Hematopoietic multipotent progenitor cell treated with erythropoietin and hydrocortisone succinate and interleukin-3 and kit ligand, for 8 days (in vitro differentiated cells): ENCODE results near the gene TKTL1.
"Not testable (repeated sequence)": the region's sequence is repeated elsewhere in the genome, so short reads cannot be mapped to it uniquely, and the experiment has no call there.

Experiments used
- DNase-seq: peaks from one replicate; pipeline ENCODE4 v3.0.0-alpha.2; 2015

The TKTL1 gene

DNA sequence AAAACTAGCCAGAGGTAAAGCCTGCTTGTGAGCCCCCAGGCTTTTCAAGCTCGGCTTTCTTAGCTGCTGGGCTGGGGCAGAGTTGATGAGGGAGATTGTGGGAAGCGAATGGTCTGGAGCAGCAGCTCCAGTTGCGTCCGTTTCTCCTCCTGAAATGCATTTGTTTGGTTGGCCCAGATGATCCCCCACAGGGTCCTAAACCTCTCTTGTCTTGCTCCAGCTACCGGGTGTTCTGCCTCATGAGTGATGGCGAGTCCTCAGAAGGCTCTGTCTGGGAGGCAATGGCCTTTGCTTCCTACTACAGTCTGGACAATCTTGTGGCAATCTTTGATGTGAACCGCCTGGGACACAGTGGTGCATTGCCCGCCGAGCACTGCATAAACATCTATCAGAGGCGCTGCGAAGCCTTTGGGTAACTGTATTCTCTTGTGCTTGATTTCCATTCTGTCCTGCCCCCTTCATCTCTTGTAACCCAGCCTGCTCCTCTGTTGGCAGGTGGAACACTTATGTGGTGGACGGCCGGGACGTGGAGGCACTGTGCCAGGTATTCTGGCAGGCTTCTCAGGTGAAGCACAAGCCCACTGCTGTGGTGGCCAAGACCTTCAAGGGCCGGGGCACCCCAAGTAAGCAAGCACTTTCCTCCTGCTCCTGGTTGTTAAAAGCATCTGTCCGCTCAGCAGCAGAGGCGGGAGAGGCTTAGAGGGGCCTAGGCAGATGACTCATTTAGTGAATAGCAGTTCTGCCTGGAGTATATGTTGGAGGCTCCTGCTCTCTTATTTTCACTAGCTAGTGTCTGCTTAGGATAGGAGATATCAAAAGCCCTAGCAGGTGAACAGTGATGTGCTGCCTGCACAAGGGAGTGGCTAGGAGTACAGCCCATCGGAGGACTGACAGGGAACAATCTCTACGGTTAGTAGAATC lies 15.3 kb downstream of the TKTL1 start:
- no peak for DNase-seq

DNA sequence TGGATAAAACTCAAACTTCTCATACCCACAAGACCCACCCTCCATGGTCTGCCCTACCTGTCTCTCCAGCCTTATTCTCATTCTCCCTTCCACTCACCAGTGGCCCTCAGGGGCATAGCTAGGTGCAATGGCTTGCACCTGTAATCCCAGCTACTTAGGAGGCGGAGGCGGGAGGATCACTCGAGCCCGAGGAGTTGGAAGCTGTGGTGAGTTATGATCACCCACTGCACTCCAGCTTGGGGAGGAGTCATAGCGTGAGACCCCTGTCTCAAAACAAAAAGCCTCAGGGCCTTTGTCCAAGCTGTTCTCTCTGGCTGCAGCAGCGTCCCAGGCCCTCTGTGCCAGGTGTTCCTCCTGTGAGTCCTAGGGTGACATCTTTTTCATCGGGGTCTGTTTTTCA lies 16.5 kb downstream of the TKTL1 start:
- DNase-seq, result no peak

DNA sequence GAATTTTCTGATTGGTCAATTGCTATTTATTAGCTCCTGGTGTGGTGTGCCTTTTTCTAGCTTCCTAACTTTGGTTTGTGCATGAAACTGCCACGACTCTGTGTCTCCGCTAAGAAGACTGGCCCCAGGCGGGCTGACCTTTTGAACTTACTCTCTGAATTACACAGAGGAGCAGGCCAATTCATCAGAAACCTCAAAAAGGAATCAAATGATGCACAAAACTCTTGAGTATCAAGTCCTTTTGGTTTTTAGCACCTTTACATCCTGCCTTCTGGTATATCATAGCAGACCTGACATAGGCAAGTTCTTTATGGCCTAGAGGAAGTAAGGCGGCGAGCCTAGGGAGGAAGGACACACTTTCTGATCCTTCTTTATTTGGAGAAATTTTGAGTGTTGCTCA lies 17.6 kb downstream of the TKTL1 start:
- DNase-seq, result no peak

DNA sequence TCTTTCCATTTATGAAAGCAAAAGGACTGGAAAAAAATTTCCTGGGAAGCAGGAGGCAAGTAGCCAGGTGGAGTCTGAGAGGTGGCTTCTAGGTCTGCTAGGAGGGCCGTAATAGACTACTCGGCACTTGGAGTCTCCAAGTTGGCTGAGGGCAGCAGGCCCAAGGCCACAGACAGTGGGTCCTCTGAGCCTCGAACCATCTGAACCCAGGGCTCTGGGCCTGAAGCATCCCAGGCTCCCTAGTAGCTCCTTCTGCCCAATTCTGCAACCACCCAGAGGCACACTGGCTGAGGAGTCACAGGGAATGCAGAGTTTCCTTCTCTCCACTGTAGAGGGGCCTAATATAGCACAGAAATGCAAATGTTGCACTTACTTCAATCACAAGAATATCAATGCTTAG lies 19.8 kb downstream of the TKTL1 start:
- DNase-seq, result no peak

GRCh38 chrX:154317391-154317995 lies 21.9 kb downstream of the TKTL1 start:
- DNase-seq, result peak; percentile 4

GRCh38 chrX:154320406-154320805 lies 24.8 kb downstream of the TKTL1 start:
- DNase-seq, result no peak

DNA sequence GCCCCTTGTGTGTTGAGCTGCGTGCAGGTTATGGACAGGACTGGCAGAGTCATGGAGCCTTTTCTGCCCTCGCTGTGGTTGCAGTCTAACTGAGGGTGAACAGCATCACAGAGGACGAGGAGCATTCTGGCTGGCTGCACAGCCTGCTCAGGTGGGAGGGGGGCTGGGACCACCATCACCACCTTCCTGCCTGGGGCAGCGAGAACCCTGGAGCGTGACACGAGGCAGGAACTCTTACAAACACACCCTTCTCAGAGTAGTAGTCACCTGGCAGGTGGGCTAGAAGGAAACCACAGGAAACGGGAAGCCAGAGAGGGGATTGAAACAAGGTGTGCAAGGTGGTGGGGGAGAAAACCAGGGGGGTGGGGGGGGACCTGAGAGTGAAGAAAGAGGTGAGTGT lies 25.6 kb downstream of the TKTL1 start:
- no peak for DNase-seq

GRCh38 chrX:154321594-154321993 lies 26.0 kb downstream of the TKTL1 start:
- no peak for DNase-seq

DNA sequence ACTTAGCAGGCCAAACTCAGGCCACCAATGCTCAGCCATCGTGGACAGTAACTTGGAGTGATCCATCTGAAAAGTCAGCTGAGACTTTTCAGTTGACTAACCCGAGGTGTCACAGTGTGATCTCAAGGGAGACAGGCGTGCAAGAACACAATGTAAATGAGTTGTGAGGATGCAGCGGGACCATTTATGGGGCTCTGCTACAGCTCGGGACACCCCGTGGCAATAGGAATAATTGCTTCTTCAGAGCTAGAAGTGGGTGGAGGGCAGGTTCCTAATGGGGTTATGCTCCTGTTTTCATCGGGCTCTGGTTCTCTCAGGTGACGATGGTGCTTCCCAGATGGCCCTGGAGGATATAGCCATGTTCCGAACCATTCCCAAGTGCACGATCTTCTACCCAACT lies 27.3 kb downstream of the TKTL1 start:
- no peak for DNase-seq

- no peak for DNase-seq
Observed at GRCh38 chrX:154323537-154323936, 27.9 kb downstream of the TKTL1 start.

DNA sequence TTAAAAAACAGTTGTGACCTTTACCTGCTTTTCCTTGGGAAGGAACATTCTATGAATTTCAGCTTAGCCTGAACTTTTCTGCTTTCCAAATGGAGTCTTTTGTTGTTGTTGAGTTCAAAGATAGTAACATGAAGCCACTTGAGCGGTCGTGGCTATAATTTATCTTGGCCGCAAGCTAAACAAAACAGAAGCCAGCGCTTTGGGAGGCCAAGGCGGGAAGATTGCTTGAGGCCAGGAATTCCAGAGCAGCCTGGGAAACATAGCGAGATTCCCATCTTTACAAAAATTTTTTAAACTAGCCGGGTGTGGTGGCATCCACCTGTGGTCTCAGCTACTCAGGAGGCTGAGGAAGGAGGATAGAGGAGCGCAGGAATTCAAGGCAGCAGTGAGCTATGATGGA lies 29.9 kb downstream of the TKTL1 start:
- no peak for DNase-seq

GRCh38 chrX:154327038-154327820 lies 31.6 kb downstream of the TKTL1 start:
- no peak for DNase-seq

DNA sequence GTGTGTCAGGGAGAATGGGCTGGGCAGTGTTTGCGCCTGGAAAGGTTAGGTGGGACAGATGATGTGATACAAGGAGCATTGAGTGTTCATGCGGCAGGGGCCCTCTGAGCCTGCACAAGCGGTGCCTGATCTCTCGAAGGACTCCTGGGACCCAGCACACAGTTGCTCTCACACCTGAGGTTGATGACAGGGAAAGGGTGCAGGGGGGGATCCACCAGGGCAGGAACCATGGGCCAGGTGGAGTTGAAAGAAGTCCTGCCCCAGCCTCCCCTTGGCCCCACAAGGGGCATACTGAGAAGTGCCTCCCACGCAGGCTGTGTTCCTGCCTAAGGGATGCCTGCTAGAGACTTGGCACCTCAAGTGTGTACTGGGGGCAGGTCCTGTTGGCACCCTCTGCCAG lies 33.1 kb downstream of the TKTL1 start:
- no peak for DNase-seq

DNA sequence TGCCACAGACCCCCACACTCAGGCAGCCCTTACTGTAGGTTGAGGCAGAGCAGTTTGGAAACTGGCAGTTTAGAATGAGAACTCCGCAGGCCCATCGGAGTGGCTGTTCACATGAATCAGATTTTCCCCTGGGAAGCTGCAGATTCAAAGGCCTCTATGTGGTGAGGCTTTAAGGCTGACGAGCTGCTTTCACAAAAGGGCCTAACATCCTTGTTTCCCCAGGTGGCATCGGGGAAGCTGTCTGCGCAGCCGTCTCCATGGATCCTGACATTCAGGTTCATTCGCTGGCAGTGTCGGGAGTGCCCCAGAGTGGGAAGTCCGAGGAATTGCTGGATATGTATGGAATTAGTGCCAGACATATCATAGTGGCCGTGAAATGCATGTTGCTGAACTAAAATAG lies 33.7 kb downstream of the TKTL1 start:
- DNase-seq, result no peak

GRCh38 chrX:154332561-154332960 lies 37.0 kb downstream of the TKTL1 start:
- DNase-seq, result no peak

GRCh38 chrX:154333116-154333515 lies 37.5 kb downstream of the TKTL1 start:
- no peak for DNase-seq

GRCh38 chrX:154333837-154334271 lies 38.3 kb downstream of the TKTL1 start:
- DNase-seq, result no peak

DNA sequence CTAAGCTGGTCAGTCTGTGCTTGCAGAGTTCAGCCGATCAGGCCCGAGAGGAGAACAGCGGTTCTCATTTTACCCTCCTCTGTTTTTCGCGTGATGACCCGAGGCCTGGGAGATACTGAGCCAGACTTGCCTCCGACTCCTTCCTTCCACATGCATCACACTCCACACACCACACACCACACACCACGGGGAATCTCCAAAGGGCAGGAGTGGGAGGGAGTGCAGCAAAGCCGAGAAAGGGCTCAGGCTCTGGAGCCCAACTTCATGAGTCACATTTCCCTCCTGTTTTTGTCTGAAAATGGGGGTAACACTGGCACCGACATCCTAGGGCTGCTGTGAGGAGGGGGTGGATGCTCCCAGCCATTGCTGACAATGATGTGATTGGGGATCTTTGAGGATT lies 38.9 kb downstream of the TKTL1 start:
- no peak for DNase-seq

DNA sequence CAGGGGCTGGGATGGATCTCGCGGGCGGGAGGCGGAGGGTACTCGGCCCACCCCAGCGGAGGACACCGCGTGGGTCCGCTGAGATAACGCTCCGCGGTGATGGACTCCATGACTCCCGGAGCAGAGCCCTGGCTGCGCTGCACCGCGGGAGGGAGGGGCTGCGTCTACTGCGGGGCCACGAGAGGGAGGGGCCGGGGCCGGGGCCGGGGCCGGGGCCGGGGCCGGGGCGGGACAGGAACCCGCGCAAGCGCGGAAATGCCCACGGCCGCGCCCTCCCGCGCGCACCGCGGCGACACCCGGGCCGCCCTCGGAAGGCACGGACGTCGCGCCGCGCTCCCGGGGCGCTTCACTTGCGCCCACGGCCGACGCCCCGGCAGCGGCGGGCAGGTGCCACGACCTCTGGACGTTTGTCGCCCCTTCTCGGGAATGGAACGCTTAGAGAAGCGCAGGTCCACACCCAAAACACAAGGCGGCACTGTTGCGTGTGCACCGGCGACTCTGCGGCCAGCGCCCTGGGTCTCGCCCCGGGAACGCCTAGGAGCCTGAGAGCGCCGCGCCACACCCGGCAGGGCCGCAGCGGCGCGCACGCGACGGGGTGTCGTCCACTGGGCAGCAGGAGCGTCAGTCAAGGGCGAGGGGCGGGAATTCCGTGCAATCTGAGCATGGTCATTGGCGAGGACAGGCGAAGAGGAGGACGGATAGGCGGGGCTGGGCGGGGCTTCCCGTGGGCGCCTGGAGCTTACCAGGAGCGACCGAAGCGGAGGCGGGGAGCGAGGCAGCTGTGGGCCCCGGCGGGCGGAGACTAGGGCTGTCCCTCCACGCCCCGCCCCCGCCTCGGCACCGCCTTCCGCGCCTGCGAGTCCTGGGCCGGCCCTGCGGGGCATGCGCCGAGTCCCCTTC lies 46.1 kb downstream of the TKTL1 start:
- not testable (repeated sequence) for DNase-seq

GRCh38 chrX:154343063-154343462 lies 47.5 kb downstream of the TKTL1 start:
- not testable (repeated sequence) for DNase-seq

DNA sequence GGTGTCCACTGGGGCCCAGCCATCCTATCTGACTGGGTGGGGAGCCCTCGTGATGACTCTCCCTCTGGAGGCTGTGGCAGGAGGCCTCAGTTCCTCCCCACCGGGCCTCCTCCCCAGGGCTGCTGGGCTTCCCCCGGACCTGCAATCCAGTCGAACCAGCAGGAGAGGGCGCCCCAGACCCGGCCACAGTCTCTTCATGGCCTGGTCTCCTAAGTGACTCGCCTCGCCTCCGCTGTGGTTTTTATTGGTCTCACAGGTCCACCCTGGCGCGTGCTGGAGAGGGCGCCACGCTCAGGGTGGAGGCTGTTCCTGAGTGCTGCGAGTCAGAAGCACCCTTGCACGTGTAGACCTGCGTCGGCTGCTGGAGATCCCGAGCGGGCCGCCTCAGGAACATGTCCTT lies 48.0 kb downstream of the TKTL1 start:
- DNase-seq, result not testable (repeated sequence)

DNA sequence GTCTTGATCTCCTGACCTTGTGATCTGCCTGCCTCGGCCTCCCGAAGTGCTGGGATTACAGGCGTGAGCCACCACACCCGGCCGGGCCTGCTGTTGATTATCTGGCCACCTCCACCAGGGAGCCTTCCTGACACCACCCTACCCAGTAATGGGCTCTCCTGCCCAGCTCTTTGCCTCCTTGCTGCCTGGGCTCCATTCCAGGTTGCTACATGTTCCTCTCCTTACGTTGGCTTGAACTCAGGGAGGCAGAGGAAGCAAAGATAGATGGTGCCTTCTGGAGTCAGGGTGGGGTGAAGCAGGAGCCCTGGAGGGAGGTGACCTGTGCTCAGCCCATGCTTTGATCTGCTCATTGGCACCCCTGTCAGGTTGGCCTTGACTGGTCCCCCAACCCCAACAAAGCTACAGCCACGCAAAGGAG lies 52.5 kb downstream of the TKTL1 start:
- DNase-seq, result peak; percentile 6
